Activated T-cell treated with anti-CD3 and anti-CD28 coated beads, Interleukin-2, amount 50 U/mL, for 4 hours (primary cell): Measurements from ENCODE around the gene TNFRSF14. TPM values are rescaled to one million over a fixed set of nuclear protein-coding genes. Genes with fewer than 3 reads are reported as not detected.
"Not testable (repeated sequence)": the region's sequence is repeated elsewhere in the genome, so short reads cannot be mapped to it uniquely, and the experiment has no call there.

Source experiments
- ATAC-seq, 2 donors: fragments of 200-7000 bp; cut with Tn5 transposase; one replicate each; pipeline ENCODE4 v1.10.0; 2021
- DNase-seq: peaks from one replicate; pipeline ENCODE4 v3.0.0-alpha.2; 2020
- H3K27me3 Mint-ChIP-seq: one replicate; pipeline ENCODE4 v1.8.0; 2021; ENCODE audit warnings: low read depth, mixed read lengths
- H3K36me3 Mint-ChIP-seq: one replicate; pipeline ENCODE4 v1.8.0; 2022; ENCODE audit warnings: mixed read lengths; ENCODE audit not compliant: insufficient read depth
- H3K4me1 Mint-ChIP-seq: one replicate; pipeline ENCODE4 v1.8.0; 2021; ENCODE audit warnings: low read depth, mixed read lengths
- H3K4me3 Mint-ChIP-seq: one replicate; pipeline ENCODE4 v1.8.0; 2021; ENCODE audit warnings: mild to moderate bottlenecking, moderate library complexity, mixed read lengths
- H3K9me3 Mint-ChIP-seq: one replicate; pipeline ENCODE4 v1.8.0; 2021; ENCODE audit warnings: mixed read lengths
- total RNA-seq, 3 donors: library from RNA; stranded (reverse); gene quantifications; one replicate each; pipeline ENCODE4 v1.2.1, GENCODE V29; 2021

TNFRSF14 gene
- total RNA-seq, 3 donors from 2014 or later, result 99.3 to 164 (median 114) TPM

DNA sequence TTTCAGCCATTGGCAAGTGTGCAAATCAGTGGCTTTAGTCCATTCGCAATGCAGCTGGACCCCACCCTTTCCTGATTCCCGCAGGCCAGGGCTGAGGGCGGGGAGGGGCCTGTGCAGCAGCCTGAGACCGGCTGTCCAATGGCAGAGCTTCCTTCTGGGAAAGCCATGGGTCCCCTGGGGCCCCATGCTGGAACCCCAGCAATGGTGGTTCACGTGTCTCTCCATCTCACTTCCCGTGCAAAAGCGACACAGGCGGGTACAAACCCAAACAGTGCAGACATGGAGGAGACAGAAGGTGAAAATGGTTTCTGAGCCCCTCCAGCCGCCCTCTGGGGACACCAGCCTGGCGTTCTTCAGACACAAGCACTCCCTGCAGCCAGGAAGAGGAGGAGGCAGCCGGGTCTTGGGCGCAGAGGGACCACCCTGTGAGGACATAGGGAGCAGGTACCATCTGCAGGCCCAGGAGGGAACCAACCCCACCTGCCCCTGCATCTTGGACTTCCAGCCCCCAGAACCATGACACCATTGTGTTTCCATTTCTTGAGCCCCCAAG lies 5.8 kb upstream of the TNFRSF14 start:
- not testable (repeated sequence) for H3K9me3 Mint-ChIP-seq, DNase-seq, H3K36me3 Mint-ChIP-seq, H3K4me3 Mint-ChIP-seq, H3K27me3 Mint-ChIP-seq, ATAC-seq
- peaks cover 34% of the 10 kb centered on the region for H3K4me1 Mint-ChIP-seq

DNA sequence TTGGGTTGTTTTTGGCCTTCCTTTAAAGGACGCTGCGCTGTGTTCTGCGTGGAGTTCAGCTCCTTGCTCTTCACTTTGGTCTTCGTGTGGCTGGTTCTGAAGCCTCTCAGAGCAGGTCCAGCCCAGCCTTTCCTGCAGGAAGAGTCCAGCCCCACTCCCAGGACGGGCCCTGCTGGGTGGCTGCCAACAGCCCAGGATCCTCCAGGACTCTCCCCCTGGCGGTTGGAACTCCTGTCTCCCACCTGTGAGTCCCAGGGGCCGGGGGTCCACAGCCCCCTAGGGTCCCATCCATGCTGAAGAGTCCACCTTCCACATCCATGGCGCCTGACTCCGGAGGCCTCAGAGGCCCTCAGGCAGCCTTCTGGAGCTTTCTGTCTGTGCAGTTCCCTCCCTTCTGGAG lies 4.6 kb upstream of the TNFRSF14 start:
- not testable (repeated sequence) for DNase-seq, H3K9me3 Mint-ChIP-seq, ATAC-seq, H3K36me3 Mint-ChIP-seq, H3K27me3 Mint-ChIP-seq, H3K4me3 Mint-ChIP-seq
- H3K4me1 Mint-ChIP-seq, result peaks cover 42% of the 10 kb centered on the region

DNA sequence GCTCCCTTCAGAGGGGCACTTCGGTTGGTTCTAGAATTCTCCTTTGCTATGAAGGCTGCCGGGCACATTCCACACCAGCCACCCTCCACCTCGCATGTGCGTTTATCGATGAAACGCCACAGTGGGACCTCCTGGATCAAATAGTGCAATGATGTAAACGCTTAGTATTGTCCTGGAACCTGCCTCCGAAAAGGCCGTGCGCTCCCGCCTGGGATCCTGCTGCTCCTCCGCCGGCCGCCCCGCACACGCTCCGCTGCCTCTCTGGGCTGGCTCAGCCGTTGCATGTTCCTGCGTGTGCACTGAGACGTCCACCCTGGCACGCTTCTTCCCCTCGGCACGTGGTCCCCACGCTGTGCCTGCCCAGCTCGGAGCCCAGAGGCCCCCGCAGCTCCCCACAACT lies 4.0 kb upstream of the TNFRSF14 start:
- no peak for DNase-seq
- peaks cover 41% of the 10 kb centered on the region for H3K4me1 Mint-ChIP-seq
- no peak for ATAC-seq
- no peaks in the 10 kb centered on the region for H3K36me3 Mint-ChIP-seq
- no peak overlapping the region for H3K4me3 Mint-ChIP-seq
- H3K9me3 Mint-ChIP-seq, result no peaks in the 10 kb centered on the region
- H3K27me3 Mint-ChIP-seq, result no peaks in the 10 kb centered on the region

DNA sequence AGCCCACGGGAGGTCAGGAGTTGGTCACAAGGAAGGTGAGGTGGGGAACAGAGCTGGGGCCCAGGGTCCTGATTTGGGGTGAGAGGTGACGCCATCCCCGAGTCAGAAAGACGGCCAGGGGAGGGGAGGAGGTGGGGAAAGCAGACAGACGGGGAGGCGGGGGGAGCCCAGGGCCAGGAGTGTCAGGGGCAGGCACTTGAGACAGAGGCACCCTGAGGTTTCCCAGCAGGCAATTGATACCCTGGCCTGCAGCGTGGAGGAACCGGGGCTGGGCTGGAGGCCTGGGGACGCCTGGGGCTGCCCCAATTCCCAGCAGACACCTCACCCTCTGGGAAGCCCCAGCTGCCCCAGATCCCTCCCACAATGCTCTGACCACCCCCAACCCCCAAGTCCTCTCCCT lies 3.1 kb upstream of the TNFRSF14 start:
- not testable (repeated sequence) for ATAC-seq, H3K4me3 Mint-ChIP-seq, DNase-seq, H3K36me3 Mint-ChIP-seq, H3K9me3 Mint-ChIP-seq, H3K27me3 Mint-ChIP-seq
- H3K4me1 Mint-ChIP-seq, result peaks cover 42% of the 10 kb centered on the region

DNA sequence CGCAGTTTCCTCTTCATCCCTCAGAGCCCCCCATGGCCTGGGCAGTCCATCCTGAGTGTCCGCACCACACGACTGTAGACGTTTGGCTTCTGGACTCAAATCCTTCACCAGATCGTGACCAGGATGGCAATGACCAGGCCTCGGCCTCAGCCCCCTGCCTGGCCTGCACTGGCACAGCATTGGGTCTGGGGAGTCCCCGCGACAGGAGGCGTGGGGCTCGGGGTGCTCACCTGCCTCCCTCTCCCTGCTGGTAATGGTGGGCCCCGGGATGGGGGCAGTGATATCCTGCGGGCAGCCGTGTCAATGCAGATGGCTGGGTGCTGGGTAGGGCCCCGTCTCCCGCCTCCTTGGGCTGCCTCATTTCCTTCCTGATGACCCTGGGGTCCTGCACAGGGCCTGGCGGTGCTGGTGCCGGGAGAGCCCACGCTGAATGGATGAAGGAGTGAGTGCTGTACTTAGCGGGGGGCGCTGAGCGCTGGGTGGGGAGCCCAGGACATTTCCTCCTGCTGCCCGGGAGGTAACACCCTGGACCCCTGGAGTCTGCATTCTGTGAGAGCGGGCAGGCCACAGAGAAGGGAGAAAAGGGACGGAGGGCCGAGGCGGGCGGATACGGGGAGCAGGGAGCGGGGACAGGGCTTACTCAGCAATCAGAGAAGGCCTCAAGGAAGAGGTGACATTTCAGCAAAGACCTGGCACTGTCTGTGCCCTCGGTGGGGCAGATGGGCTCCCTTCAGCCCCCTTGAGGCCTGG lies 2.1 kb upstream of the TNFRSF14 start:
- ATAC-seq, result no peak
- peaks cover 42% of the 10 kb centered on the region for H3K4me1 Mint-ChIP-seq
- DNase-seq, result no peak

DNA sequence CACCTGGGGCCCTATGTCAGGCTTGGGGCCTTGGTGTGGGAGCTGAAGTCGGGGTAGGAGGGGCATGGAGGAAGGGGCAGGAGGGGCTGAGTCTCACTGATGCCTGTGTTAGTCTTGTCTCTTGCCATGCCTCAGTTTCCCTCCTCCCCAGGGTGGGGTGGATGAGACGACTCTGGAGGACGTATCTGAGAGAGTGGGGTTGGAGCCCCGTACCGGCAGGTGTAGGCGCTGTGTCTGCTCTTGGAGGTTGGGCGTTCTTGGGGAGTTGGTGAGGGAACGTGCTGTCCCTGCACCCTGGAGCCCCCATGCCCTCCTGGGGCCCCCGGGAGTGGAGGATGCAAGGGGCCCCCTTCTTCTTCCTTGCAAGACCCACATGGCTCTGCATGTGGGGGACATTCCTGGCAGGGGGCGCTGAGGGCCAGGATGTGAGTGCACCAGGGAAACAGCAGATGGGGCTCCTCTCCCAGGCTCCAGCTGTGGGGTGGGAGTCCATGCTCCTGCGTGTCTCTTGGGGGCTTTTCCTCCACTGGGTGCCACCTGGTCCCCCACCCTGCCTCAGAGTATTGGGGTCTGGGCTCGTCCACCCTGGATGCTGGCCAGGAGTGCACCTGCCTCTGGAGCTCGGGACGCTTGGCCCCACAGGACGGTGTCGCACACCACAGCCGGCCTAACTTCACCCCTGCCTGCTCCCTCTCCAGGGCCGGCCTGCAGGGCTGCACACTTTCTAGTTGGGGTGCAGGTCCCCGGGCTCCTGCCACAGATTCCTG lies 1.4 kb upstream of the TNFRSF14 start:
- ATAC-seq, result peak in 1 of 2 donors; percentile 11
- Mint-ChIP-seq H3K4me1 (peaks cover 40% of the 10 kb centered on the region), H3K36me3 (peaks cover 6% of the 10 kb centered on the region)

More for the DNA sequence above, 2.1 kb upstream of the TNFRSF14 start:
- no peaks in the 10 kb centered on the region for H3K27me3 Mint-ChIP-seq
- H3K4me3 Mint-ChIP-seq, result no peak overlapping the region
- H3K9me3 Mint-ChIP-seq, result no peaks in the 10 kb centered on the region
- H3K36me3 Mint-ChIP-seq, result peaks cover 3% of the 10 kb centered on the region

DNA sequence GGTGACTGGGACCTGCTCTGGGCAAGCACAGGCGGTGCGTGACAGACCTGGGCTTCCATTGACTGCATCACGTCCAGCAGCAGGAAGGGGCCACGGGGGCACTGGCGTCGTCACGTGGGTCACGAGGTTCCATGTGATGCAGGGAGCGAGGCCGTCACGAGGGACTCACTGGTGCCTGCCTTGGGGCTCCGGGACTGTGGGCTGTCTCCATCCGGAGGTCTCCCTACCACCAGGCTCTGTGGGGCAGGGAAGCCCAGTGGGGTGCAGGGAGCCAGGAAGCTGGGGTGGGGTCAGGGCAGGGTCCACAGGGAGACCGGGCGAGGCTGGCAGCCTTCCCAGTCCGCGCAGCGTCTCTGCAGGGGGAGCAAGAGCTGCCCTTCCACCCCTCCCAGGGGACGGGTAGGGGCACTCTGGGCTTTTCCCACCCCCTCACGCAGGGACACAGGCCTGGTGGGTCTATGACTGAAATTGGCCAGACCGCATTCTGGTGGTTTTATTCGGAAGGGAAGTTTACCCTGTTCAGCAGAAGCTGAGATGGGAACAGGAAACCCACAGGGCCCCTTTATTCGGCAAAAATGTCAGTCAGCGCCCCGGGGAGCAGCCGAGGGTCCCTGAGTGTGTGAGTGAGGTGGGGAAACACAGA lies 416 bp upstream of the TNFRSF14 start:
- H3K36me3 Mint-ChIP-seq, result peaks cover 6% of the 10 kb centered on the region
- peak; percentile 61 for DNase-seq
- ATAC-seq, result peak; percentile 65 to 66
- peak overlapping the region; percentile 99 for H3K4me3 Mint-ChIP-seq
- H3K9me3 Mint-ChIP-seq, result no peaks in the 10 kb centered on the region
- no peaks in the 10 kb centered on the region for H3K27me3 Mint-ChIP-seq
- peaks cover 38% of the 10 kb centered on the region for H3K4me1 Mint-ChIP-seq

More for the DNA sequence above, 1.4 kb upstream of the TNFRSF14 start:
- Mint-ChIP-seq H3K9me3 (no peaks in the 10 kb centered on the region), H3K4me3 (peak overlapping the region; percentile 99), H3K27me3 (no peaks in the 10 kb centered on the region)
- peak; percentile 55 for DNase-seq

DNA sequence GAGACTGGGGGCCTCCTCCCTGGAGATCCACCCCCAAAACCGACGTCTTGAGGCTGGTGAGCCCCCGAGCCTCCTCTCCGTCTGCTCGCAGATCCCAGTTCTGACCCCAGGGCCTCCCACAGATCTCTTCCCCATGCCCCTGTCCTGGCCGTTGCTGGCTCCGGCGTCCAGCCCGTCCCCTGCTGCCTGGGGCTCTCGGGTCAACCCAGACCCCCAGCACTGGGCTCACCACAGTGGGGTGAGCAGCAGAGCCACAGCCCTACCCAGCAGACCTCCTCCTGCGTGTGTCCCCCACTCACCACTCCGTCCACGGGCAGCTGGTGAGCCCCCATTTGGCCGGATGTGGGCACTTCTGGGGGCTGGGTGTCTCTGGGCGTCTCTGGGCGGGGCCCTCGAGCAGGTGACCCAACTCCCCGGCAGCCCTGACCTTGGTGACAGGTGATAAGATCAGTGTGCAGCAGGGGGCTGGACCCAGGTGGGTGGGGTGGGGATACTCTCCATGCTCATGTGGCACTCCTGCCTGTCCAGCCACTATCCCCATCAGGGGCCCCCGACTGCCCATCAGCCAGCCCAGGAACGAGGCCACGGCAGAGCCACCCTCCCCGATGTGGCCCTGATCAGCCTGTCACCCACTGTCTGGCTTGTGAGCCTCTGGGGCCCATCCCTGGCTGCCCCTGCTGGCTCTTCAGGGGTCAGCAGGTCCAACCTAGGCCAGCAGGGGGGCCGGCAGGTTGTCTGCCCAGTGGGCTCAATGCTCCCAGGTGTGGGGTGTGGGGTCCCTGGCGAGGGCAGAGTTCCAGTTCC lies 709 bp downstream of the TNFRSF14 start:
- ATAC-seq, result peak; percentile 4 to 8
- no peak for DNase-seq
- Mint-ChIP-seq H3K4me3 (peak overlapping the region; percentile 99), H3K4me1 (peaks cover 41% of the 10 kb centered on the region), H3K9me3 (no peaks in the 10 kb centered on the region), H3K36me3 (peaks cover 11% of the 10 kb centered on the region), H3K27me3 (no peaks in the 10 kb centered on the region)

DNA sequence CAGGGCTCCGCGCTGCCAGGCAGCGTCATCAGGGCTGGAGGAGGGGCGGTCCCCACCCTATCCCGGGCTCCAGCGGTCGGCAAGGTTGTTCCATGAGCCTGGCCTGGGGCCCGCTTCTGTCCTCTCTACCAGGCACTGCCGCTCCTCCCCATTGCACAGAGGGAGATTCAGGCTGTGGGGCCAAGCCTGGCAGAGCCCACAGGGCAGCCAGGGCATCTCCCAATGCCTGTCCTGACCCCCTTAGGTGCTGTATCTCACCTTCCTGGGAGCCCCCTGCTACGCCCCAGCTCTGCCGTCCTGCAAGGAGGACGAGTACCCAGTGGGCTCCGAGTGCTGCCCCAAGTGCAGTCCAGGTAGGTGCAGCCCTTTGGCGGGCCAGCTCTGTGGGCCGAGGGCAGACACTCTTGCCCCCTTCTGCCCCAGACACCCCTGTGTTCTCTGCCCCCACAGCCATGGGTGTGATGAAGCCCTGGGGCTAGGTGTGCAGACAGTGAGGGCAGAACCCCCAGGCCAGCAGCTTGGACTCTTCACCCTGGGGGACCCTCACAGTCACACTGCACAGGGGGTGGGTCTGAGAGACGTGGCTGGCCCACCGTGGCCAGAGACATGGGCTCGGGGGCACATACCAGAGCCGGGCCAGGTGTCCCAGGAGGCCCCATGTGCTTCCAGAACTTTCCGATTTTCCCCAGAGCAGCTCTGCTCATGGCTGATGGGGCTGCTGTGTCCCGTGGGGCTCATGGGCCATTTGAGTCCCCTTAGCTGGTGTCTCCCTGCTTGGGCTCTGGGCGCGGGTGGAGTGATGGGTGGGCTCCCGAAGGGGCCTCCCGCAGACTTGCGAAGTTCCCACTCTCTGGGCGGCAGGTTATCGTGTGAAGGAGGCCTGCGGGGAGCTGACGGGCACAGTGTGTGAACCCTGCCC lies 1.6 kb downstream of the TNFRSF14 start:
- Mint-ChIP-seq H3K9me3 (no peaks in the 10 kb centered on the region), H3K36me3 (peaks cover 11% of the 10 kb centered on the region), H3K4me3 (peak overlapping the region; percentile 99), H3K27me3 (no peaks in the 10 kb centered on the region), H3K4me1 (peaks cover 41% of the 10 kb centered on the region)
- no peak for DNase-seq
- ATAC-seq, result no peak

DNA sequence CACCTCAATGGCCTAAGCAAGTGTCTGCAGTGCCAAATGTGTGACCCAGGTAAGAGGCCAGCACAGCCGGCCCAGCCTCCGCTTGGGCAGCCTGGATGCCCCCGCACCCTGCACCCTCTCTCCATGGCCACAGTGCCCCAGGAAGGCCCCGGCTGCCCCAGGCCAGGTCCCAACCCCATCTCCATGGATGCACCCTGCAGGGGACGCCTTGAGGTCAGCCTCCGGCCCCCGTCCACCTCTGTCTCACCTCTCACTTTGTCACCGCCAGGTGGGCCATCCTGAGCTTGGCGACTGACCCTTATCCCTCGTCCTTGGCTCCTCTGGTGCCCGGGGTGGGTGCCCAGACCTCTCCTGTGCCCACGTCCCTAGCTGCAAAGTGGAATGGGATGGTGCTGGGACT lies 2.2 kb downstream of the TNFRSF14 start:
- ATAC-seq (no peak), DNase-seq (no peak)
- Mint-ChIP-seq H3K4me1 (peaks cover 41% of the 10 kb centered on the region), H3K4me3 (peak overlapping the region; percentile 99), H3K36me3 (peaks cover 11% of the 10 kb centered on the region), H3K9me3 (no peaks in the 10 kb centered on the region), H3K27me3 (no peaks in the 10 kb centered on the region)

DNA sequence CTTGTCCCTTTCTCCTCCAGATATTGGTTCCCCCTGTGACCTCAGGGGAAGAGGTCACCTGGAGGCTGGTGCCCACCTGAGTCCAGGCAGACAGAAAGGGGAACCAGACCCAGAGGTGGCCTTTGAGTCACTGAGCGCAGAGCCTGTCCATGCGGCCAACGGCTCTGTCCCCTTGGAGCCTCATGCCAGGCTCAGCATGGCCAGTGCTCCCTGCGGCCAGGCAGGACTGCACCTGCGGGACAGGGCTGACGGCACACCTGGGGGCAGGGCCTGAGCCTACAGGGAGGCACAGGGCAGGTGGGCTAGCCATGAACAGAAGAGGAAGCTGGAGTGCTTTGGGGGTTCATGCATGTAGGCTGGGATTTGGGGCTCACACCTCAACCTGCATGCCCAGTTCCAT lies 2.7 kb downstream of the TNFRSF14 start:
- Mint-ChIP-seq H3K4me1 (peaks cover 39% of the 10 kb centered on the region), H3K27me3 (no peaks in the 10 kb centered on the region), H3K4me3 (peak overlapping the region; percentile 99), H3K36me3 (peaks cover 14% of the 10 kb centered on the region), H3K9me3 (no peaks in the 10 kb centered on the region)
- ATAC-seq (no peak), DNase-seq (no peak)

DNA sequence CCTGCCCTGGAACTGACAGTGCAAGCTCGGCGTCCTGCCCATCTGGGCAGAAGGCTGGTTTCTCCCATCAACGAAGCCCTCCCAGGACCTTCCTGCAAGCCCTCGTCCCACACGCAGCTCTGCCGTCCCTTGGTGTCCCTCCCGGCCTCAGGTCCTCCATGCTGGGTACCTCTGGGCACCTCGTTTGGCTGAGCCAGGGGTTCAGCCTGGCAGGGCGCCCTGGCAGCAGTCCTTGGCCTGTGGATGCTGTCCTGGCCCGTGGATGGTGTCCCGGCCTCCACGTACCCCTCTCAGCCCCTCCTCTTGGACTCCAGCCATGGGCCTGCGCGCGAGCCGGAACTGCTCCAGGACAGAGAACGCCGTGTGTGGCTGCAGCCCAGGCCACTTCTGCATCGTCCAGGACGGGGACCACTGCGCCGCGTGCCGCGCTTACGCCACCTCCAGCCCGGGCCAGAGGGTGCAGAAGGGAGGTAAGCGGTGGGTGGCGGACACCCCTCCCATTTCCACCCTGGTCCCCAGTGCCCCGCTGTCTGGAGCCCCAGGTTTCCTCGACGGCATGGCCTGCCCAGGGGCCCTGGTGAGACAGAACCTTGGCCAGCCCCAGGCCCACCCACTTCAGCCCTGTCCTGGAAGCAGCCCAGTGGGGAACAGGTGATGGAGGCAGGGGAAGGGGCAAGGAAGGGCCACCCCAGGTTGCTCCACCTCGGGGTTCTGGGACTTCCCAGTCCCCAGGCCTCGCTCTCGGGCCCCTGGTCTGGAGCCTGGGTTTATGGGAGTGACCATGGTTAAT lies 3.5 kb downstream of the TNFRSF14 start:
- DNase-seq (no peak), ATAC-seq (no peak)
- peaks cover 14% of the 10 kb centered on the region for H3K36me3 Mint-ChIP-seq
- no peaks in the 10 kb centered on the region for H3K9me3 Mint-ChIP-seq
- H3K4me1 Mint-ChIP-seq, result peaks cover 35% of the 10 kb centered on the region
- no peak overlapping the region for H3K4me3 Mint-ChIP-seq
- H3K27me3 Mint-ChIP-seq, result no peaks in the 10 kb centered on the region
